CD14-positive monocyte (primary cell): Measurements from ENCODE around the gene CKS1B. TPM values are rescaled to one million over a fixed set of nuclear protein-coding genes. Genes with fewer than 3 reads are reported as not detected.

ENCODE experiments used
- DNase-seq, 3 donors: peaks; one replicate each; pipeline ENCODE4 v3.0.0-alpha.2; 2011 to 2022
- H2AFZ ChIP-seq: 2 replicates; pipeline ENCODE4 v1.6.0; 2012; ENCODE audit warnings: mild to moderate bottlenecking, low read depth, low read length, inconsistent platforms; ENCODE audit not compliant: insufficient read depth, poor library complexity, severe bottlenecking
- H3K27ac ChIP-seq, 2 donors: 1 replicate in 1 of 2; 2 replicates in 1 of 2; pipeline ENCODE4 v1.5.1; 2012 to 2013; ENCODE audit warnings: low read length in 2 of 2, control low read depth in 1 of 2, inconsistent platforms in 1 of 2, low read depth in 1 of 2, mild to moderate bottlenecking in 1 of 2
- H3K27me3 ChIP-seq, 2 donors: one replicate each; pipeline versions ENCODE4 v1.6.0 to v1.6.1; 2011 to 2013; ENCODE audit warnings: low read length in 2 of 2; ENCODE audit not compliant: control insufficient read depth in 2 of 2, insufficient read depth in 2 of 2
- H3K36me3 ChIP-seq, 2 donors: replicated peaks in 1 of 2; 1 replicate in 1 of 2; 2 replicates in 1 of 2; pipeline versions ENCODE4 v1.5.1 to v1.6.1; 2012 to 2013; ENCODE audit warnings: low read length in 2 of 2, control low read depth in 1 of 2, inconsistent platforms in 1 of 2, mild to moderate bottlenecking in 1 of 2; ENCODE audit not compliant: insufficient read depth in 2 of 2, control insufficient read depth in 1 of 2
- H3K4me1 ChIP-seq, 2 donors: 1 replicate in 1 of 2; 2 replicates in 1 of 2; pipeline versions ENCODE4 v1.5.1 to v1.6.1; 2012 to 2013; ENCODE audit warnings: low read length in 2 of 2, control low read depth in 1 of 2, inconsistent platforms in 1 of 2, mild to moderate bottlenecking in 1 of 2, moderate library complexity in 1 of 2; ENCODE audit not compliant: insufficient read depth in 2 of 2, control insufficient read depth in 1 of 2
- H3K4me2 ChIP-seq: replicated peaks from 2 replicates; pipeline ENCODE3; 2012; ENCODE audit warnings: low read length, moderate library complexity, mild to moderate bottlenecking; ENCODE audit not compliant: poor library complexity, severe bottlenecking; ENCODE audit errors: extremely low read depth
- H3K4me3 ChIP-seq, 3 experiments: fragments of 200-600 bp in 1 of 3; sonication (generic) in 1 of 3; replicated peaks in 1 of 3; 1 replicate in 2 of 3; 2 replicates in 1 of 3; pipeline ENCODE4 v1.5.1; 2011 to 2013; ENCODE audit warnings: low read length in 3 of 3, mild to moderate bottlenecking in 3 of 3, control low read depth in 2 of 3, low read depth in 2 of 3, inconsistent platforms in 1 of 3, moderate library complexity in 1 of 3
- H3K79me2 ChIP-seq: 2 replicates; pipeline ENCODE4 v1.6.0; 2012; ENCODE audit warnings: mild to moderate bottlenecking, control low read depth, inconsistent platforms, low read length, moderate library complexity; ENCODE audit not compliant: insufficient read depth
- H3K9ac ChIP-seq: 2 replicates; pipeline ENCODE4 v1.6.0; 2017; ENCODE audit warnings: low read length, mild to moderate bottlenecking; ENCODE audit not compliant: insufficient read depth, poor library complexity, severe bottlenecking
- H3K9me3 ChIP-seq, 2 donors: replicated peaks in 1 of 2; 1 replicate in 1 of 2; 2 replicates in 1 of 2; pipeline versions ENCODE4 v1.5.1 to v1.6.1; 2012 to 2013; ENCODE audit warnings: low read length in 2 of 2, control low read depth in 1 of 2; ENCODE audit not compliant: control insufficient read depth in 1 of 2, insufficient read depth in 1 of 2
- H4K20me1 ChIP-seq: 2 replicates; pipeline ENCODE4 v1.6.0; 2012; ENCODE audit warnings: mild to moderate bottlenecking, low read length, control low read depth, moderate library complexity; ENCODE audit not compliant: insufficient read depth
- H3K27ac Mint-ChIP-seq, 7 donors: one replicate each; pipeline ENCODE4 v1.8.0; 2020; ENCODE audit warnings: mild to moderate bottlenecking in 7 of 7, mixed read lengths in 7 of 7, moderate library complexity in 6 of 7, inconsistent platforms in 2 of 7
- H3K27me3 Mint-ChIP-seq, 3 donors: one replicate each; pipeline ENCODE4 v1.8.0; 2021 to 2022; ENCODE audit warnings: low read depth in 3 of 3, mild to moderate bottlenecking in 3 of 3, mixed read lengths in 3 of 3, moderate library complexity in 3 of 3, inconsistent platforms in 1 of 3
- H3K36me3 Mint-ChIP-seq, 2 donors: one replicate each; pipeline ENCODE4 v1.8.0; 2020; ENCODE audit warnings: mixed read lengths in 2 of 2, inconsistent platforms in 1 of 2, mild to moderate bottlenecking in 1 of 2
- H3K4me1 Mint-ChIP-seq: one replicate; pipeline ENCODE4 v1.8.0; 2020; ENCODE audit warnings: mild to moderate bottlenecking, mixed read lengths
- H3K4me3 Mint-ChIP-seq, 2 donors: one replicate each; pipeline ENCODE4 v1.8.0; 2020; ENCODE audit warnings: mild to moderate bottlenecking in 2 of 2, mixed read lengths in 2 of 2, moderate library complexity in 1 of 2
- H3K9me3 Mint-ChIP-seq, 7 donors: one replicate each; pipeline ENCODE4 v1.8.0; 2020 to 2022; ENCODE audit warnings: mixed read lengths in 7 of 7, mild to moderate bottlenecking in 6 of 7, moderate library complexity in 6 of 7, inconsistent platforms in 2 of 7
- WGBS: methylation state at CpG from one replicate; pipeline ENCODE4 v1.1.5; 2013; ENCODE audit warnings: missing lambda C conversion rate; ENCODE audit not compliant: insufficient coverage; 5-methylcytosine and 5-hydroxymethylcytosine counted together
- intact Hi-C, 2 donors: fragments of 100-400 bp; cut with micrococcal nuclease; formaldehyde crosslinking; loops; one replicate each; pipeline versions ENCODE4 v1.15.0 to v1.15.1; 2023
- polyA plus RNA-seq, 3 donors: library from polyadenylated mRNA; depleted of rRNA in 1 of 3; unstranded in 2 of 3; stranded (reverse) in 1 of 3; fragments of 300-500 nt in 2 of 3; fragments of >200 nt in 1 of 3; fragmentation: Illumina TruSeq in 2 of 3; gene quantifications; 1 replicate in 2 of 3; 2 replicates in 1 of 3; pipeline ENCODE4 v1.2.3, GENCODE V29; 2012 to 2021
- TF ChIP-seq, protein P1 (sequence below): fragments of 200-600 bp; IDR thresholded peaks from one replicate; pipeline ENCODE4 v1.8.0; 2022; ENCODE audit warnings: antibody characterized with exemption, mild to moderate bottlenecking

Gene CKS1B
- polyA plus RNA-seq, 3 donors, result 9.4 to 22.6 (median 18.0) TPM

DNA sequence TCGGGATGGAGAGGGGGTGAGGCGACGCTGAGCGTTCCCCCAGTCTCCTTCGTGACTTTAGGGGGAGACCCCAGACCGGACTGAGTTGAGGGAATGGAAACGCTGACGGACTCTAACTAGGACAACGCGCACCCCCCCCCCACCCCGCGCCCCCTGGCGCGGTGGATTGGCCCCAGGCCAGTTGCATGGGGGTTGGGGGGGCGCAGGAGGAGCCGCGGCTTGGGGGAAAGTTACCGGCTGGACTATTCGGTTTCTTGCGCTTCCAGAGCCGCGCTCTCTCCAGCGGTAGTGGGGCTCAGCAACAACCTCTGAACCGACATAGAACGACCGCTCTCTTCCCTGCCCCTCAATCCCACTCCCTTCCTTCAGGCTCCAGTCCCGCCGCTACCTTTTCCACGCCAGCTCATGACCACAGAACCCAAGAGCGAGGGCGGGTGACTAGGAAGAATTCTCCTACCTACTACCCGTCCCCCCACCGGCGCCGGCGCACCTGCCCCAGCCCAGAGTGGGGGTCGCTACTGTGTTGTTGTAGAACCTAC is 28.8 kb downstream of the CKS1B start:
- H3K27me3 ChIP-seq, result no peaks in the 10 kb centered on the region
- Mint-ChIP-seq H3K36me3 (peaks cover 3 to 7% of the 10 kb centered on the region in 2 donors), H3K27ac (peak overlapping the region; percentile 92 to 99 (median 95)), H3K9me3 (no peaks in the 10 kb centered on the region), H3K4me1 (peaks cover 50% of the 10 kb centered on the region), H3K27me3 (peaks cover 0 to 4% (median 0%) of the 10 kb centered on the region in 3 donors), H3K4me3 (peak overlapping the region; percentile 95 to 98)
- peak in 1 of 3 donors; percentile 14 for DNase-seq
- H2AFZ ChIP-seq, result no peak overlapping the region
- H3K4me2 ChIP-seq, result peak overlapping the region; percentile 100
- H3K36me3 ChIP-seq, result no peaks in the 10 kb centered on the region
- peak overlapping the region; percentile 91 to 99 for H3K27ac ChIP-seq
- peak overlapping the region; percentile 85 for H3K9ac ChIP-seq
- intact Hi-C loops, result loop anchor here (2.0 to 5.0 kb wide), 4 partner anchors 14 to 59 kb away; partner anchors contain the start of genes PYGO2 (in 2 of the 2), ADAM15 (in 1 of the 2) and EFNA4 (in 1 of the 2)
- 0% methylated on average over 11 of the region's 37 CpGs for WGBS
- peaks cover 13% of the 10 kb centered on the region for H4K20me1 ChIP-seq
- H3K4me1 ChIP-seq, result peaks cover 65 to 72% of the 10 kb centered on the region in 2 donors
- H3K4me3 ChIP-seq, result peak overlapping the region; percentile 84 to 100 (median 99)
- peaks cover 85% of the 10 kb centered on the region for H3K79me2 ChIP-seq
- no peaks in the 10 kb centered on the region for H3K9me3 ChIP-seq
- TF ChIP-seq, protein P1, sequence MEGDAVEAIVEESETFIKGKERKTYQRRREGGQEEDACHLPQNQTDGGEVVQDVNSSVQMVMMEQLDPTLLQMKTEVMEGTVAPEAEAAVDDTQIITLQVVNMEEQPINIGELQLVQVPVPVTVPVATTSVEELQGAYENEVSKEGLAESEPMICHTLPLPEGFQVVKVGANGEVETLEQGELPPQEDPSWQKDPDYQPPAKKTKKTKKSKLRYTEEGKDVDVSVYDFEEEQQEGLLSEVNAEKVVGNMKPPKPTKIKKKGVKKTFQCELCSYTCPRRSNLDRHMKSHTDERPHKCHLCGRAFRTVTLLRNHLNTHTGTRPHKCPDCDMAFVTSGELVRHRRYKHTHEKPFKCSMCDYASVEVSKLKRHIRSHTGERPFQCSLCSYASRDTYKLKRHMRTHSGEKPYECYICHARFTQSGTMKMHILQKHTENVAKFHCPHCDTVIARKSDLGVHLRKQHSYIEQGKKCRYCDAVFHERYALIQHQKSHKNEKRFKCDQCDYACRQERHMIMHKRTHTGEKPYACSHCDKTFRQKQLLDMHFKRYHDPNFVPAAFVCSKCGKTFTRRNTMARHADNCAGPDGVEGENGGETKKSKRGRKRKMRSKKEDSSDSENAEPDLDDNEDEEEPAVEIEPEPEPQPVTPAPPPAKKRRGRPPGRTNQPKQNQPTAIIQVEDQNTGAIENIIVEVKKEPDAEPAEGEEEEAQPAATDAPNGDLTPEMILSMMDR, result no peak

DNA sequence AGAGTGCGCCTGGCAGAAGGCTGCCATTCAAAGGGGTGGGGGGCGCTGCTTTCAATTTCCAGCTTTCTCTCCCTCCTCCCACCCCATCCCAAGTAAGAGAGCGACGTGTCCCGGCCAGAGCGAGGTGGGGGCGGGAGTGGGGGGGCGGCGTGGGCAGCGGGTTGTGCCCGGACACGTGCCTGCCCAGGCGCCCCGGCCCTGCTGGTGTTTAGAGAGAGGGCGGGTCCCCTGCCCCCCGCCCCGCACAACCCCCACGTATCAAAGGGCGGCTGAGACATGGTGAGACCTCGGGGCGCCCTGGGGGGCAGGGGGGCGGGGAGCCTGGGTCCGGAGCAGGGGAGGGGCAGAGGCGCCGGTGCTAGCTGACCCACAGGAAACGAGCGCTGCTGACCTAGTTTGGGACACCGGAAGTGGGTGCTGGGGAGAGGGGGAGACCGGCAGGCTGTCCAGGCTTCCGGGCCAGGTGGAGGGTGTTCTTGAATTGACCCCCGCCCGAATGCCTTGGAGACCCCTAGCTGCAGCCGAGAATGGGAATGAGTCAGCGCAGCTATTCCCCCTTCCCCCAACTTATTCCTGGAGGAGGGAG is 29.4 kb downstream of the CKS1B start:
- H3K9ac ChIP-seq, result peak overlapping the region; percentile 85
- Mint-ChIP-seq H3K9me3 (no peaks in the 10 kb centered on the region), H3K4me1 (peaks cover 47% of the 10 kb centered on the region), H3K27me3 (peaks cover 0 to 2% (median 0%) of the 10 kb centered on the region in 3 donors), H3K4me3 (peak overlapping the region; percentile 95 to 98), H3K36me3 (peaks cover 3 to 7% of the 10 kb centered on the region in 2 donors), H3K27ac (peak overlapping the region; percentile 92 to 100 (median 98))
- TF ChIP-seq, protein P1, result no peak
- peak overlapping the region; percentile 91 to 99 for H3K27ac ChIP-seq
- WGBS, result 0% methylated on average over 4 of the region's 34 CpGs
- H3K9me3 ChIP-seq, result no peaks in the 10 kb centered on the region
- H3K27me3 ChIP-seq, result no peaks in the 10 kb centered on the region
- H2AFZ ChIP-seq, result no peak overlapping the region
- H3K36me3 ChIP-seq, result no peaks in the 10 kb centered on the region
- H3K4me2 ChIP-seq, result peak overlapping the region; percentile 100
- peaks cover 90% of the 10 kb centered on the region for H3K79me2 ChIP-seq
- H3K4me3 ChIP-seq, result peak overlapping the region; percentile 84 to 100 (median 99)
- intact Hi-C loops, result loop anchor here (2.0 to 5.0 kb wide), 4 partner anchors 13 to 58 kb away; partner anchors contain the start of genes PYGO2 (in 2 of the 2), ADAM15 (in 1 of the 2) and EFNA4 (in 1 of the 2)
- peaks cover 61 to 74% of the 10 kb centered on the region in 2 donors for H3K4me1 ChIP-seq
- peak in 1 of 3 donors; percentile 37 for DNase-seq
- H4K20me1 ChIP-seq, result peaks cover 18% of the 10 kb centered on the region
